Mucosa of stomach (tissue), 1 donor: ENCODE measurements around the gene CLDN16.

Source experiments
- H3K27me3 ChIP-seq: one replicate; pipeline ENCODE4 v1.7.0; 2013; ENCODE audit warnings: mild to moderate bottlenecking, low read length; ENCODE audit not compliant: control insufficient read depth, insufficient read depth
- H3K36me3 ChIP-seq: one replicate; pipeline ENCODE4 v1.7.0; 2013; ENCODE audit warnings: low read length; ENCODE audit not compliant: control insufficient read depth, insufficient read depth
- H3K4me1 ChIP-seq: one replicate; pipeline ENCODE4 v1.7.0; 2013; ENCODE audit warnings: mild to moderate bottlenecking, low read length; ENCODE audit not compliant: control insufficient read depth, insufficient read depth
- H3K4me3 ChIP-seq: one replicate; pipeline ENCODE4 v1.7.0; 2013; ENCODE audit warnings: low read length
- H3K9ac ChIP-seq: one replicate; pipeline ENCODE4 v1.7.0; 2013; ENCODE audit warnings: mild to moderate bottlenecking, low read length, moderate library complexity
- H3K9me3 ChIP-seq: one replicate; pipeline ENCODE4 v1.7.0; 2013; ENCODE audit warnings: mild to moderate bottlenecking, low read length, moderate library complexity; ENCODE audit not compliant: control insufficient read depth
- donor health status: Pancreatic carcinoma.

CLDN16 gene

GRCh38 chr3:190446573-190447279 is 58.8 kb downstream of the CLDN16 start:
- Histone ChIP-seq H3K27me3 (no peaks in the 10 kb centered on the region), H3K9me3 (no peaks in the 10 kb centered on the region), H3K36me3 (no peaks in the 10 kb centered on the region), H3K9ac (no peak overlapping the region), H3K4me1 (no peaks in the 10 kb centered on the region), H3K4me3 (no peak overlapping the region)

GRCh38 chr3:190448256-190448655 is 60.3 kb downstream of the CLDN16 start:
- no peak overlapping the region for H3K9ac ChIP-seq

GRCh38 chr3:190449801-190450200 is 61.8 kb downstream of the CLDN16 start, which contains the start of gene TMEM207:
TMEM207 (minus strand) TSS chr3:190449901; CDS start chr3:190449809, 92 bp downstream.
- no peaks in the 10 kb centered on the region for H3K36me3 ChIP-seq
- H3K27me3 ChIP-seq = no peaks in the 10 kb centered on the region
- H3K4me3 ChIP-seq = no peak within 1 kb of the TSS
- no peaks in the 10 kb centered on the region for H3K4me1 ChIP-seq
- no peak within 1 kb of the TSS for H3K9ac ChIP-seq
- H3K9me3 ChIP-seq = no peaks in the 10 kb centered on the region

More at GRCh38 chr3:190448256-190448655, 60.3 kb downstream of the CLDN16 start:
- no peak overlapping the region for H3K4me3 ChIP-seq
- H3K4me1 ChIP-seq = no peaks in the 10 kb centered on the region
- H3K9me3 ChIP-seq = no peaks in the 10 kb centered on the region
- H3K27me3 ChIP-seq = no peaks in the 10 kb centered on the region
- no peaks in the 10 kb centered on the region for H3K36me3 ChIP-seq

- Histone ChIP-seq H3K27me3 (no peaks in the 10 kb centered on the region), H3K4me1 (peaks cover 13% of the 10 kb centered on the region), H3K4me3 (no peak overlapping the region), H3K36me3 (no peaks in the 10 kb centered on the region), H3K9me3 (no peaks in the 10 kb centered on the region), H3K9ac (no peak overlapping the region)
Measured at GRCh38 chr3:190455828-190456227, 67.9 kb downstream of the CLDN16 start.

GRCh38 chr3:190456770-190457169 is 68.8 kb downstream of the CLDN16 start:
- Histone ChIP-seq H3K9me3 (no peaks in the 10 kb centered on the region), H3K27me3 (no peaks in the 10 kb centered on the region), H3K4me3 (no peak overlapping the region), H3K36me3 (no peaks in the 10 kb centered on the region), H3K9ac (no peak overlapping the region), H3K4me1 (peaks cover 13% of the 10 kb centered on the region)

- Histone ChIP-seq H3K36me3 (no peaks in the 10 kb centered on the region), H3K4me1 (peaks cover 13% of the 10 kb centered on the region), H3K4me3 (no peak overlapping the region), H3K9me3 (no peaks in the 10 kb centered on the region), H3K27me3 (no peaks in the 10 kb centered on the region), H3K9ac (no peak overlapping the region)
Measured at GRCh38 chr3:190458040-190458439, 70.1 kb downstream of the CLDN16 start.
